ENCODE results near the gene SEPTIN10.
"Not testable (repeated sequence)": the region's sequence is repeated elsewhere in the genome, so short reads cannot be mapped to it uniquely, and the experiment has no call there.

The SEPTIN10 gene

GRCh38 chr2:109633284-109633961 is 19.7 kb upstream of the SEPTIN10 start:
- no peak for DNase-seq

GRCh38 chr2:109632158-109632789 is 18.5 kb upstream of the SEPTIN10 start:
- no peak for DNase-seq

- no peak for DNase-seq
Measured at GRCh38 chr2:109631741-109632140, 18.0 kb upstream of the SEPTIN10 start.

DNA sequence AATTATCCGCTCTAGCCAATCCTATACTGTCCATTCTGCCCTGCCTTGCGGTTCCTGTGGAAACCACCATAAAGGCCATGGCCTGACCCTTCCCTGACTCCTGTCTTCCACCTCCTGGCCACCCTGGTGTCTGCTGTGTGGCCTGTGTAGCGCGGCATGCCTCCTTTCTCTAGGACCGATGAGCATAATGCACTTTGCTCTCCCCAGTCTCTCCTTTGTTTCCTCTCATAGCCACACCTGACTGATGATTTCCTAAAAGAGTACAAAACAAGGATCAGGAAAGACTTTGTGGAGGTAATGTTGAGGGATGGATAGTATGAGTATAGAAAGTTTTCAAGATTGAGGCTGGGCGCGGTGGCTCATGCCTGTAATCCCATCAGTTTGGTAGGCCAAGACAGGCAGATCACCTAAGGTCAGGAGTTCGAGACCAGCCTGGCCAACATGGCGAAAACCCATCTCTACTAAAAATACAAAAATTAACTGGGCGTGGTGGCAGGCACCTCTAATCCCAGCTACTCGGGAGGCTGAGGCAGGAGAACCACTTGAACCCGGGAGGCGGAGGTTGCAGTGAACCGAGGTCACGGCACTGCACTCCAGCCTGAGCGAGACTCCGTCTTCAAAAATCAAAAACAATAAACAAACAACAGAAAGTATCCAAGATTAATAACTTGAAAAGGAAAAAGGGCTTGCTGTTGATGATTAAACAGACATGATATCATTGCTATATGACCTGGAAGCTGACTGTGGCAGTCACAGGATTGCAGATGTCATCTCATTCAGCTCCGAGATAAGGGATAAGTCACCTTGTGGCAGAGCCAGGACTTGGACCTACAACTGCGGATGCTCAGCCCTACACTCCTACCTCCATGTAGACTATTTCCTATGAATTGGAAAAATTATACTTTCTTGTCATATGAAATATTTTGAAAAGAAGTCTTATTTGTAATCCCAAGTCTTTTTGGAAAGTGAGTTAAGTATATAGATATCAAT is 17.0 kb upstream of the SEPTIN10 start:
- DNase-seq = no peak

DNA sequence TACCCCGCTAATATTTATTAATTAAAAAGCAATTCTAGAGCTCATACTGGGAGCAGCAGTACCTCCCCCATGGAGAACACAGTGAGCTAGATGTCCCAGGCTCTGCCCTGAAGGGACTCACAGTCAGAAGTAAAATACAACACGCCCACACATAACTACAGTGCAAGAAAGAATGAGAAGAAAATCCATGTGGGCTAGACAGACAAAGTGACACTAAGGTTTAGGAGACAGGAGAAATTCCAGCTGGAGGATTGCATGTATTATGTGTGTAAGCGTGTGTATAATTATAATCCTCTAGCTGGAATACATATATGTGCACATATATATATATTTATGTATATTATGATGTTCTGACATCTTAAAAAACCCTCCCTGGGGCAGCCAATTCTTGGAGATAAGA is 16.1 kb upstream of the SEPTIN10 start:
- DNase-seq = no peak

DNA sequence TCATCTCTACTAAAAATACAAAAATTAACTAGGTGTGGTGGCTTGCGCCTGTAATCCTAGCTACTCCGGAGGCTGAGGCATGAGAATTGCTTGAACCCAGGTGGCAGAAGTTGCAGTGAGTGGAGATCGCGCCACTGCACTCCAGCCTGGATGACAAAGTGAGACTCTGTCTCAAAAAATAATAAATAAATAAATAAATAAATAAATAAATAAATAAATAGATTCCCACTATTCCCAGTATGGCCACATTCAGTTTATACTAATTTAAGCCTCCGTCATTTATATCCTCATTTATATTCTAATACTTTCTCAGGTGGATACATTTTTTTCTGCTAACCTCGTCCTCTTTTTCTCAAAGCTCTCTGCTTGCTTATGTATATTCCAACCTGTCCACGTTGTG is 14.6 kb upstream of the SEPTIN10 start:
- DNase-seq = not testable (repeated sequence)

- no peak for DNase-seq
Measured at GRCh38 chr2:109624339-109624738, 10.6 kb upstream of the SEPTIN10 start.

DNA sequence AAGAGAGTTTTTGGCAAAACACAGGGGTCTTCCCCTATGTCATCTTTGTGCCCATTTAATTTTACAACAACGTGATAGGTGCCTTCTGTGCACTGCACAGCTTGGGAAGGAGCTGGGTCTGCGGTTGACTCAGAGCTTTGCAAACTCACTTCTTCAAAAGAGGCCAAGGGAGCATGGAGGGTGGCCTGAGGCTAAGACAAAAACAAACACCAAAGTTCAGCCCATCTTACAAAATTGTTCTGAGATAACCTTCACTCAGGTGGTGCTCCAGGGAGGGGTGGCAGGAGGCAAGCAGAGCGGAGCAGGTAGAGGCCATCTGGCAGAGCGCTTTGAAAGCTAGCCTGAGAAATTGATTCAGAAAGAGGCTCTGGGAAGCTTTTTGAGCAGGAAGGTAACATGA is 10.2 kb upstream of the SEPTIN10 start:
- DNase-seq = no peak

GRCh38 chr2:109623297-109623696 is 9.5 kb upstream of the SEPTIN10 start:
- DNase-seq = no peak

DNA sequence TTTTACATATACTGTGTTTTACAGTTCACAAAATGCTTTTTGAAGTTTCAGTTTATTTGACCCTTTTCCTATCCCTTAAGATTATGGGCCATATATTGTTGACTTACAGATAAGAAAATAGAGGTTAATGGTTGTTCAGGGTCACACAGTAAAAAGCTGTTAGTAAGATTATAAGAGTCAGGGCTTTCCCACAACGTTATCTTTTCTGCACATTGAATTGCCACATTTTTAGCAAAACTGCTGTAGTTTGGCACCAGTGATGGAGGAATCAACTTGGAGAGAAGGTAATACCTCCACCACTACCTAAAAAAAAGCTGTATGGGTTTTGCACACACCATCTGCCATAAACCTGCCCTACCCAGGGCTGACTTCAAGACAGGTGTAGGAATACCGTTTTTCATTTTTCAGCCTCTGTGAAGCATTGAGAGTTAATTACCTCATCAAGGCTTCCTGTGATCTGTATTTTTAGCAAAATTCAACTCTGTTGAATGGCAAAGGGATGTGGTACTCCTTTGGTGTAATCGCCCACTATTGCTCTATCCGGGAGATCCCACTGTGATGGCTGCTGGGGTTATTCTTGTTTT is 5.4 kb upstream of the SEPTIN10 start:
- DNase-seq = no peak

DNA sequence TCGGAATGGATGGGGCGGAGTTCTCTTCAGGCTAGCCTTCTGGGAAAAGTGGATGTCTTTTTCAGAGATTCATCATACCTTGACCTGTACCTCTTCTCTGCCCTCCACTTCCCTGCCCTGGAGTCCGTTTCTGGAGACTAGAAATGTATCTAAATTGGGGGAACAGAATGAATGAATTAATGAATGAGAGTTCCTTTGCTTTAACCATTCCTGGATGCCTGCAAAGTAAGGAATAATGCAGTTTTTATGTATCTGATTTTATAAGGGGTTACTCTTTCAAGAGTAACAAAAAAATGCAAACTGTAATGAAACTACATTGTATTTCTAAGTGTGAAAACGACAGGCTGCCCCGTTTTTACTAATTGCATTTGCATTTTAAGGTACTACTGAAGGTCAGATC is 2.4 kb upstream of the SEPTIN10 start:
- no peak for DNase-seq

GRCh38 chr2:109615637-109616144 is 1.9 kb upstream of the SEPTIN10 start:
- no peak for DNase-seq

DNA sequence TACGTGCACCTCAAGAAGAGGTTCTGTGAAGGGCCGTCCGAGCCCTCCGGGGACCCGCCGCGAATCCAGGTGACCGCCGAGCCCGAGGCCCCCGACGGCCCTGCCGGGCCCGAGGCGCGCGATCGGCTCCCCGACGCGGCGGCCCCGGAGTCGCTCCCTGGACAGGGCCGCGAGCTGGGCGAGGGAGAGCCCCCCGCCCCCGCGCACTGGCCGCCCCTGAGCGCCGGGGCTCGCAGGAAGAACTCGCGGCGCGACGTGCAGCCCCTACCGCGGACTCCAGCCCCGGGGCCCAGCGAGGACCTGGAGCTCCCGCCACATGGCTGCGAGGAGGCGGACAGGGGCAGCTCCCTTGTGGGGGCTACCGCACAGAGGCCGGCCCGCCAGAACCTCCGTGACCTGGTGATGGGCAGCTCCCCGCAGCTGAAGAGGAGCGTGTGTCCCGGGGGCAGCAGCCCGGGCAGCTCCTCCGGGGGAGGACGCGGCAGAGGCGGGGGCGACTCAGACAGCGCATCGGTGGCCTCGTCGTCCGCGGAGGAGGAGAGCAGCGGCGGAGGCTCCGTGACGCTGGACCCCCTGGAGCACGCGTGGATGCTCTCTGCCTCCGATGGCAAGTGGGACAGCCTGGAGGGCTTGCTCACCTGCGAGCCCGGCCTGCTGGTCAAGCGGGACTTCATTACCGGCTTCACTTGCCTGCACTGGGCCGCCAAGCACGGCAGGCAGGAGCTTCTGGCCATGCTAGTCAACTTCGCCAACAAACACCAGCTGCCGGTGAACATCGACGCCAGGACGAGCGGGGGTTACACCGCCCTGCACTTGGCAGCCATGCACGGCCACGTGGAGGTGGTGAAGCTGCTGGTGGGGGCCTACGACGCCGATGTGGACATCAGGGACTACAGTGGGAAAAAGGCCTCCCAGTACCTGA is 1.2 kb upstream of the SEPTIN10 start:
- no peak for DNase-seq

GRCh38 chr2:109613081-109613921 is 465 bp downstream of the SEPTIN10 start:
- DNase-seq = no peak

DNA sequence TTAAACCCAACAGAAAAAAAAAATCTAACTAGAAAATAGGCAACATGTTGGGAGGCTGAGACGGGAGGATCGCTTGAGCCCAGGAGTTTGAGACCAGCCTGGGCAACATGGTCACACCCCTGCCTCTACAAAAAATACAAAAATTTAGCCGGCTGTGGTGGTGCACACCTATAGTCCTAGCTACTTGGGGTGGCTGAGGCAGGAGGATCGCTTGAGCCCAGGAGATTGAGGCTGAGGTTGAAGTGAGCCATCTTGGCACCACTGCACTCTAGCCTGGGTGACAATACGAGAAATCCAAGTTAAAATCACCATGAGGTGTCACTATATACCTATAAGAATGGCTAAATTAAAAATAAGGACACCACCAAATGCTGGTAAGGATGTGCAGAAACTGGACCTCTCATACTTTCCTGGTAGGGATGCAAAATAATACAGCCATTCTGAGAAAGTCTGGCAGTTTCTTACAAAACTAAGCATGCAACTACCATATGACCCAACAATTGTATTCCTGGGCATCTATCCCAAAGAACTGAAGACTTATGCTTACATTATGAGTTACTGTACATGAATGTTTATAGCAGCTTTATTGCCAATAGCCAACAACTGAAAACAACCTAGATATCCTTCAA is 2.2 kb downstream of the SEPTIN10 start:
- no peak for DNase-seq

DNA sequence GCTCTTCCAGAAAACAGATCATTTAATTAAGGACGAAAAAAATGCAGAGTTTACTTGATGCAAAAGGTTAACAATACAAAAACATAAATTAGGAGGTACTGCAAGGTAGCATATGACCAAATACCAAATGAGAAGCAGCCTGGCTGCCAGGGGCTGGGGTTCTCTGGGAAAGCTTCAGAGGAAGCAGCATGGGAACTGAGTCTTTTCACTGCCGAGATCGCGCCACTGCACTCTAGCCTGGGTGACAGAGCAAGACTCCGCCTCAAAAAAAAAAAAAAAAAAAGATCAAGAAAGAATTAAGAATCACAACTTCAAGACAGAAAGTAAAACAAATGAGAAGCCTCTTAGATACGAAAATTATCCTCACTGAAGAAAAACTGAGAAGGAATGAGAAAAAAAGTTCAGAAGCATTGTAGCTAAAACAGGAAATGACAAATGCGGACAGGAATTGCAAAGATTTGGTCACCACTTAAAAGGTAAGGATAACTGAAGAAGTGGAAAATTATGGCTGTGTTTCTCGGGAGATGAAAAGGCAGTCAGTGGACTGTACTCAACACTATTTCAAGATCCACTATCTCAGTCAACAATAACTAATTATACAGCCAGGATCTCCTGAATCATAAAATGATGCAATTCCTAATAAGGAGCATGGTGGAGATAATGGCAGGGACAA is 4.3 kb downstream of the SEPTIN10 start:
- no peak for DNase-seq

DNA sequence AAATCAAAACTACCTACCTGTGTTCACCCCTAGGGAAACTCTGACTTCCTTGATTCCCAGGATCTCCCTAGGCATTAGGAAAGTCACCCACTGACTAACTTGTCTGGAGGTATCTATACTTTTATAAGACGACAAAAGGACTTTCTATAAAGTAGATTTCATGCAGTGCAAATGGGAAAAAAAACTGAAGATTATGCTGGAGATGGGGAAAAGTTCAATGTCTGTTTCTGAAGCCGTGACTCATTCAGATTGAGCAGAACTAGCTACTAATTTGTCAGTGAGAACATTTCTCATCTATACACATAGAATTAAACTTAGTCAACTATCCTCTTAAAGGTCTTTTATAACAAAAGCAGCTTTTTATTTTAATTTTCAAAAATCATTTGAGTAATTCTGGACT is 6.0 kb downstream of the SEPTIN10 start:
- no peak for DNase-seq

- DNase-seq = no peak
Measured at GRCh38 chr2:109604597-109604996, 9.2 kb downstream of the SEPTIN10 start.

DNA sequence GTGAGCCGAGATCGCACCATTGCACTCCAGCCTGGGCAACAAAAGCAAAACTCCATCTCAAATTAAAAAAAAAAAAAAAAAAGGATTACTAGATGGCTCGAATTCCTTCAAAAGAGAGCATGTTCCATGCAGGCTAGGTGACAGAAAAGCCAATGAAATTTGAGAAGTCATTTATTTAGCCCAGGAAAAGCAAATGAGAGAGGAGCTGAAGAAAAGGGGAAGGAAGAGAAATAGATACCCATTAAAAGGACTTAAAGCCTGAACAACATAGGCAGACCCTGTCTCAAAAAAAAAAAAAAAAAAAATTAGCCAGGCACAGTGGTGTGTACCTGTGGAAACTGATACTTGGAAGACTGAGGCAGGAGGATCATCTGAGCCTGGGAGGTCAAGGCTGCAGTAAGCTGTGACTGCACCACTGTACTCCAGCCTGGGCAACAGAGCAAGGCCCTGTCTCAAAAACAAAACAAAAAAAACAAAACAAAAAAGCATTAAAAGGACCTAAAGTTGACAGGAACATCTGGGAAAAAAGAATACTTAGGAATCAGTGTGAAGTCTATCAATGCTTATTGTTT is 11.1 kb downstream of the SEPTIN10 start:
- no peak for DNase-seq

Data from cerebellar nuclear complex (tissue), 1 donor.